ENCODE data around the gene DMBX1.

DMBX1 gene

GRCh38 chr1:46458846-46459245, 30.8 kb upstream of the DMBX1 start:
- H2AFZ ChIP-seq = no peak overlapping the region
- H3K36me3 ChIP-seq (ENCODE audit: control insufficient read depth, insufficient read depth, low read length) = no peaks in the 10 kb centered on the region
- H3K4me1 ChIP-seq = no peaks in the 10 kb centered on the region
- H3K4me3 ChIP-seq (ENCODE audit: low read depth, low read length) = no peak overlapping the region
- no peak overlapping the region for H3K4me2 ChIP-seq (ENCODE audit: low read length)
- H3K9ac ChIP-seq = no peak overlapping the region
- no peaks in the 10 kb centered on the region for H3K27me3 ChIP-seq (ENCODE audit: control insufficient read depth, insufficient read depth, low read length)
- H3K79me2 ChIP-seq = no peaks in the 10 kb centered on the region
- no peak for TF ChIP-seq CTCF (IDR thresholded peaks at IDR 0.05)
- H3K9me3 ChIP-seq (ENCODE audit: control insufficient read depth, low read length) = no peaks in the 10 kb centered on the region
- no peak overlapping the region for H3K27ac ChIP-seq

- H3K27ac ChIP-seq = no peak overlapping the region
- no peaks in the 10 kb centered on the region for H3K9me3 ChIP-seq (ENCODE audit: control insufficient read depth, low read length)
- H3K4me2 ChIP-seq (ENCODE audit: low read length) = no peak overlapping the region
- no peak overlapping the region for H3K9ac ChIP-seq
- H3K27me3 ChIP-seq (ENCODE audit: control insufficient read depth, insufficient read depth, low read length) = no peaks in the 10 kb centered on the region
- H3K4me3 ChIP-seq (ENCODE audit: low read depth, low read length) = no peak overlapping the region
- H3K36me3 ChIP-seq (ENCODE audit: control insufficient read depth, insufficient read depth, low read length) = no peaks in the 10 kb centered on the region
- no peak for TF ChIP-seq CTCF (IDR thresholded peaks at IDR 0.05)
- no peak overlapping the region for H2AFZ ChIP-seq
- no peaks in the 10 kb centered on the region for H3K79me2 ChIP-seq
- no peaks in the 10 kb centered on the region for H3K4me1 ChIP-seq
Observed at GRCh38 chr1:46459315-46459714, 30.3 kb upstream of the DMBX1 start.

GRCh38 chr1:46461017-46461808, 28.4 kb upstream of the DMBX1 start:
- Histone ChIP-seq H3K4me3 (ENCODE audit: low read depth, low read length) (no peak overlapping the region), H3K79me2 (no peaks in the 10 kb centered on the region), H3K27ac (no peak overlapping the region), H2AFZ (no peak overlapping the region), H3K4me1 (no peaks in the 10 kb centered on the region), H3K36me3 (ENCODE audit: control insufficient read depth, insufficient read depth, low read length) (no peaks in the 10 kb centered on the region), H3K27me3 (ENCODE audit: control insufficient read depth, insufficient read depth, low read length) (no peaks in the 10 kb centered on the region), H3K9ac (no peak overlapping the region), H3K4me2 (ENCODE audit: low read length) (no peak overlapping the region), H3K9me3 (ENCODE audit: control insufficient read depth, low read length) (no peaks in the 10 kb centered on the region)
- TF ChIP-seq CTCF (IDR thresholded peaks at IDR 0.05) = no peak

GRCh38 chr1:46461809-46462448, 27.7 kb upstream of the DMBX1 start:
- no peaks in the 10 kb centered on the region for H3K27me3 ChIP-seq (ENCODE audit: control insufficient read depth, insufficient read depth, low read length)
- H3K27ac ChIP-seq = no peak overlapping the region

More at GRCh38 chr1:46461809-46462448, 27.7 kb upstream of the DMBX1 start:
- H3K79me2 ChIP-seq = no peaks in the 10 kb centered on the region
- no peak overlapping the region for H3K4me3 ChIP-seq (ENCODE audit: low read depth, low read length)
- H3K4me2 ChIP-seq (ENCODE audit: low read length) = no peak overlapping the region
- no peak overlapping the region for H3K9ac ChIP-seq
- no peak for TF ChIP-seq CTCF (IDR thresholded peaks at IDR 0.05)
- H2AFZ ChIP-seq = no peak overlapping the region
- H3K4me1 ChIP-seq = no peaks in the 10 kb centered on the region
- no peaks in the 10 kb centered on the region for H3K36me3 ChIP-seq (ENCODE audit: control insufficient read depth, insufficient read depth, low read length)
- no peaks in the 10 kb centered on the region for H3K9me3 ChIP-seq (ENCODE audit: control insufficient read depth, low read length)

Data from parathyroid adenoma (tissue), 2 donors.